ENCODE results near the gene REM2. TPM values are rescaled to one million over a fixed set of nuclear protein-coding genes. Genes with fewer than 3 reads are reported as not detected.
A peak's percentile ranks its signal among the peaks of the same experiment; 100 is the strongest.

REM2 gene
- total and polyA plus RNA-seq, 10 donors, result 1.4 to 5.8 (median 3.2) TPM

GRCh38 chr14:22845821-22846625, 37.0 kb upstream of the REM2 start:
- no peak for DNase-seq
- Histone ChIP-seq H3K4me1 (peaks cover 9 to 80% (median 46%) of the 10 kb centered on the region in 6 donors), H3K9me3 (no peaks in the 10 kb centered on the region), H3K27me3 (replicated peaks in 1 of 7) (peaks cover 0 to 14% (median 0%) of the 10 kb centered on the region in 7 donors), H3K27ac (peak overlapping the region in 6 of 8 donors; percentile 26 to 82 (median 72)), H3K36me3 (peaks cover 0 to 63% (median 29%) of the 10 kb centered on the region in 6 donors), H3K4me3 (no peak overlapping the region)
- TF ChIP-seq CTCF (IDR thresholded peaks at IDR 0.05 in 8 of 11, conservative IDR thresholded peaks at IDR 0.05 in 3 of 11) (no peak), POLR2A (IDR thresholded peaks at IDR 0.05) (no peak), POLR2AphosphoS5 (IDR thresholded peaks at IDR 0.05) (peak in 2 of 3 donors; percentile 13 to 36)
- 81 to 89% (median 87%) methylated on average over 23 to 26 of the region's 26 CpGs for WGBS, 5 donors
- intact Hi-C loops (cut with DNase I; ENCODE audit: low total_unique reads), result no loop called here

GRCh38 chr14:22846811-22847307, 36.2 kb upstream of the REM2 start:
- H3K4me3 ChIP-seq, result no peak overlapping the region
- intact Hi-C loops (cut with DNase I; ENCODE audit: low total_unique reads), result no loop called here
- peaks cover 15 to 80% (median 51%) of the 10 kb centered on the region in 6 donors for H3K4me1 ChIP-seq
- no peak for DNase-seq
- no peaks in the 10 kb centered on the region for H3K9me3 ChIP-seq
- H3K27me3 ChIP-seq (replicated peaks in 1 of 7), result peaks cover 0 to 14% (median 0%) of the 10 kb centered on the region in 7 donors
- H3K27ac ChIP-seq, result peak overlapping the region in 7 of 8 donors; percentile 26 to 82 (median 69)
- TF ChIP-seq CTCF (IDR thresholded peaks at IDR 0.05 in 8 of 11, conservative IDR thresholded peaks at IDR 0.05 in 3 of 11) (no peak), POLR2A (IDR thresholded peaks at IDR 0.05) (no peak), POLR2AphosphoS5 (IDR thresholded peaks at IDR 0.05) (peak in 1 of 3 donors; percentile 20)
- WGBS, 5 donors, result 73 to 84% (median 78%) methylated on average over 11 of the region's 11 CpGs
- H3K36me3 ChIP-seq, result peaks cover 0 to 54% (median 25%) of the 10 kb centered on the region in 6 donors

GRCh38 chr14:22847661-22848341, 35.2 kb upstream of the REM2 start:
- no peak overlapping the region for H3K4me3 ChIP-seq
- intact Hi-C loops (cut with DNase I; ENCODE audit: low total_unique reads), result no loop called here

GRCh38 chr14:22848351-22849164, 34.5 kb upstream of the REM2 start:
- no peak overlapping the region for H3K4me3 ChIP-seq
- TF ChIP-seq POLR2AphosphoS5 (IDR thresholded peaks at IDR 0.05) (peak; percentile 76 to 80 (median 78)), CTCF (IDR thresholded peaks at IDR 0.05 in 8 of 11, conservative IDR thresholded peaks at IDR 0.05 in 3 of 11) (no peak), POLR2A (IDR thresholded peaks at IDR 0.05) (no peak)
- H3K27ac ChIP-seq, result peak overlapping the region; percentile 43 to 82 (median 68)

More at GRCh38 chr14:22847661-22848341, 35.2 kb upstream of the REM2 start:
- 28 to 55% (median 38%) methylated on average over 14 of the region's 14 CpGs for WGBS, 5 donors
- Histone ChIP-seq H3K27me3 (replicated peaks in 1 of 7) (peaks cover 0 to 14% (median 0%) of the 10 kb centered on the region in 7 donors), H3K36me3 (peaks cover 0 to 45% (median 16%) of the 10 kb centered on the region in 6 donors), H3K4me1 (peaks cover 18 to 77% (median 55%) of the 10 kb centered on the region in 6 donors), H3K9me3 (no peaks in the 10 kb centered on the region), H3K27ac (peak overlapping the region; percentile 43 to 82 (median 68))
- no peak for TF ChIP-seq POLR2A (IDR thresholded peaks at IDR 0.05)
- no peak for DNase-seq

More at GRCh38 chr14:22848351-22849164, 34.5 kb upstream of the REM2 start:
- peak; percentile 81 for DNase-seq
- Histone ChIP-seq H3K4me1 (peaks cover 21 to 85% (median 62%) of the 10 kb centered on the region in 6 donors), H3K27me3 (replicated peaks in 1 of 7) (peaks cover 0 to 14% (median 0%) of the 10 kb centered on the region in 7 donors), H3K36me3 (peaks cover 0 to 37% (median 13%) of the 10 kb centered on the region in 6 donors), H3K9me3 (no peaks in the 10 kb centered on the region)
- intact Hi-C loops (cut with DNase I; ENCODE audit: low total_unique reads), result no loop called here
- WGBS, 5 donors, result 13 to 19% (median 14%) methylated on average over 12 of the region's 12 CpGs
